RPMI8226 (cell line): ENCODE data around the gene ID1.
A peak's percentile ranks its signal among the peaks of the same experiment; 100 is the strongest.
"Not testable (repeated sequence)": the region's sequence is repeated elsewhere in the genome, so short reads cannot be mapped to it uniquely, and the experiment has no call there.

ENCODE experiments used
- DNase-seq: peaks from one replicate; pipeline ENCODE4 v3.0.0-alpha.2; 2015

ID1 gene

DNA sequence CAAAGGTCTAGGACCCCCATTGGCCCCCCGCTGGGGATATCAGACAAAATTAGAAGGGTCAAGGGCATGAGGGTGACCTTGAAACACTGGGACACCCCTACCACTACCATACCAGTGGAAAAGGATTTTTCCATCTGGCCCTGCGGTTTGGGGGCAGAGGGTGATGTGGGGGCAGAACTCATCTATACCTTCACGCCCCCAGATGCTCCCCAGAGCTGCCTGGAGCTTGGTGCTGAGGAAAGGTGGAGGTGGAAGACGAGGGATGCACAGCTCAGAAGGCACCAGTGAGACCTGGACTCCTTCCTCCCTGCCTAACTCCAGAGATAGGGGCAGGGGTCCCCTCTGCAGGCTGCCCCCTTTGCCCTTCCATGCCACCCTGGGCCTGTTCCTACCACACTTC lies 33.7 kb downstream of the ID1 start:
- no peak for DNase-seq

- no peak for DNase-seq
Observed at GRCh38 chr20:31640259-31640658, 35.2 kb downstream of the ID1 start.

- DNase-seq = no peak
Observed at GRCh38 chr20:31641391-31641790, 36.3 kb downstream of the ID1 start.

DNA sequence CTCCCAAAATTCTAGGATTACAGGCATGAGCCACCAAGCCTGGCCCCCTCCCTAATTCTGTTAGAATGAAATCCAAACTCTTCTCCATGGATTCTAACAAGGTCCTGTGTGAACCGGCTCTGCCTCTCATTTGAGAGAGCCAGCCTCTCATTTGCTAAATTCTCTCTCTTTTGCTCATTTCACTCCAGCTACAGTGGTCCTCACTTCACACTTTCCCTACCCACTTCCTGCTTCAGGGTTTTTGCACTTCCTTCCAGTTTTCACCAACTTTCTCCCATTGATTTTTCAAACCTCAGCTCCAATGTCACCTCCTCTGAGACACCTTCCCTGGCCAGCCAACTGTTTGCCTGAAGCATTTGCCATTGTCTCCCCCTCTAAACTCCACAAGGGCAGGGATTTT lies 37.7 kb downstream of the ID1 start:
- DNase-seq = no peak

DNA sequence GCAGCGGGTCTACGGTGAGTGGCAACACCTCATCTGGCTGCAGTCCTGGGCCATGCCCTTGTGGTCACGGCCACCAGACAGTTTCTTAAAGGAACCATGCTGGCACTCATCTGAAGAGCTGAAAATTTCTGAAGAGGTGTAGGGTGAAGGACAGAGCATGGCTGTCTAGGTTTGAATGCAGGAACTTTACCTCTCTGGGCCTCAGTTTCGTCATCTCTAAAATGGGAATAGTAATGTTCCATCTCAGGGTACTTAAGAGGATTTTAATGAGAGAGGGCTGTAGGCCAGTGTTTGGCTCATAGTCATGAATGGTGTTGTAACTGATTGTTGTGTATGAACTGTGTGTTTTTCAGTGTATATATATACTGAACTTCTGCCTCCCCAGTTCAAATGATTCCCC lies 38.4 kb downstream of the ID1 start:
- DNase-seq = no peak

DNA sequence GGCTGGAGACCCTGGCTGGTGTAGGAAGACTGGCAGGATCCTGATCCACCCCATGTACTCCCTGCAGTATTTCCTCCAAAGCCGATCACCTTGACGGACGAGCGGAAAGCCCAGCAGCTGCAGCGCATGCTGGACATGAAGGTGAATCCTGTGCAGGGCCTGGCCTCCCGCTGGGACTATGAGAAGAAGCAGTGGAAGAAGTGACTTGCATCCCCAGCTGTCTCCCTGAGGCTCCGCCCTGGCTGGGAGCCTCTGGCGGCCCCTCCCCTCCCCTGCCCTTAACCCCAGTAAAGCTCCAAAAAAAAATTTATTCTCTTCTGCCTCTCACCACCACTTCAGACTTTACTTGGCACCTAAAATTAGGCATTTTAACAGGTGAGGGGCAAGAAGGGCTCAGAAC lies 39.6 kb downstream of the ID1 start:
- no peak for DNase-seq

- DNase-seq = not testable (repeated sequence)
Observed at GRCh38 chr20:31648104-31648503, 43.0 kb downstream of the ID1 start.

DNA sequence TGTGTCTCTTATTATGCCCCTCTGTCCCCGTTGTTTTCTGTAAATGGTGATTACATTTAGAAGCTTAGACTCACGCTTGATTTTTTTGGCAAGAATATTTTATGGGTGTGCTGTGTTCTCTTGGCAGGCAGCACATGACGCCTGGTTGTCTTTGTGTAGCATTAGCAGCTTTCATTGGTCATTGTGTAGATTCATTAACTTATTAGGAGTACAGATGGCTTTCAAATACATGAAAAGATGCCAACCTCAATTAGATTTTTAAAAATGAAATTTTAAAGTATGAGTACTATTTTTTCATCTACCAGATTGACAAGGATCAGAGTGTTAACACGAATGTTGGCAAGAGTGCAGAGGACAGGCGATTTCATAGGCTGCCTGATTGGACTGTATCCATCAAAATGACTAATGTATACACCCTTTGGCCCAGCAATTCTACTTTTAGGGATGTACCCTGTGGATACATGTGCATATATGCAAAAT lies 47.9 kb downstream of the ID1 start:
- no peak for DNase-seq

DNA sequence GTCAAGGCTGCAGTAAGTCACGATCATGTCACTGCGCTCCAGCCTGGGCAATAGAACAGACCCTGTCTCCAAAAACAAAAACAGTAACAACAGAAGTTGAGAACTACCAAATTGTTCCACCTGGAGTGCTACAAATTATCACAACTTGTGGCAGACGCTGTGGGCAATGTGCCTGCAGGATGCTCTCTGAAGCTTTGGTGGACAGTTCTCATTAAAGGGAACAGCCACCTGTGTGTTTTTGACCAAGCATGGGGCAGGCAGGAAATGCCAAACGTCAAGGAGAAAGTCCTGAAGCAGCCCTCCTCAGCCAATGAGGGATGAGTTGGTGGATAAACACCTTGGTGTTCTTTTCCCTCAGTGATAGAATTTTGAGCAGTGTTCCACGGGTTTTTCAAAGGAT lies 48.5 kb downstream of the ID1 start:
- peak; percentile 64 for DNase-seq

GRCh38 chr20:31654534-31654933 lies 49.4 kb downstream of the ID1 start:
- no peak for DNase-seq
